ENCODE measurements around the gene GALNTL6. TPM values are rescaled to one million over a fixed set of nuclear protein-coding genes. Genes with fewer than 3 reads are reported as not detected.

Gene GALNTL6
- total RNA-seq, 2 experiments from 2014 or later: not detected

DNA sequence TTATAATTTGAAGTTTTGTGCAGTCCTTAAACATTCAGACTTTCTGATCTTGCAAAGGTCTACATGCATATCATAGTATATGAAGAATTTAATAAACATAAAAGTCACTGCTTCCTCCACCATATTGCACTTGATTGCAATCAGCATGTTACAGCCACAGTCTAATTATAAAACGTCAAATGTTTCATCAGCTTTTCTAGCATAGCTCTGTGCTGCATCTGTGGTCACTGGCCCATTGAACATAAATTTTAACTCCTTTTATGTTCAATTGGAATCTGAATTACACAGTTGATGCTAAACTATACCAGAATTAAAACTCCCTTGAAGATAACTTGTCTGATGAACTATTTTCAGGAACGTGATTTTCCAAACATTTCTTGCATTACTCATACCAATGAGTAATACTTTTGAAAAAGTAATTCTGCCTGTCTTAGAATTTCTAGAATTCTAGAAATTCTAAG, 329.1 kb downstream of the GALNTL6 start:
- Mint-ChIP-seq H3K36me3 (ENCODE audit: low read depth) (no peaks in the 10 kb centered on the region), H3K27me3 (ENCODE audit: low read depth) (no peaks in the 10 kb centered on the region), H3K4me3 (no peak overlapping the region), H3K9me3 (ENCODE audit: insufficient read depth) (no peaks in the 10 kb centered on the region), H3K27ac (no peak overlapping the region), H3K4me1 (ENCODE audit: low read depth) (no peaks in the 10 kb centered on the region)
- DNase-seq (no peak), ATAC-seq (no peak)
- CTCF ChIA-PET: no interaction called here
- POLR2A ChIA-PET: no interaction called here

DNA sequence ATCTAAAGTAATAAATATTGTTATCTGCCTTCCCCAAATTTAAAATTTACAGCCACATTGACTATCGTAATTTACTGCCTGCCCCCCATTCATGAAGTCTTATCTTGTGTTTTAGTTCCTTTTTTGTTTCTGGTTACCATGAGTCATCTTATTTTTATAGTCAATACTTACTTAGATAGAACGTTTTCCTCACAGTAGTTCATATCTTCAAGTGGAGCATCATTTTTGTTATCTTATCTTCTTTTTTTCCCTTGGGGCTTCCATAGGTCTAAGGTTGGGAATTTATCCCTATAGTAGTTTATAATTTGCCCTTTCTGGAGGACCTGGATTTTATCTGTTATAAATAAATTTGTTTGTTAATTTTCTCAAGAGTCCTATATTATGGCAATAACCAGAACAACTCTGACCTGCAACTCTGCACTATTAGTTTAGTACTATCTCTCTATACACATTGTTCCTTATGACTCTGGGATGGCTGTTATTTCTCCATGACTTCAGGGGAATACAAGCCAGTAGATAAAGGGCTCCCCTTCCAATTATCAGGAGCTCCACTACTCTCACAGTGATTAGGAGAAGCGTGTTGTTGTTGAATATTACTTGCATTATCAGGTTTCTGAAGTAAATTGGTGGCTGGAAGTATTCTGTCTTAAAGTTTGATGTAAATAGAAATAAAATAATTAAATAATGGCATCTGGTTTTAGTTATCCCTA, 330.6 kb downstream of the GALNTL6 start:
- Mint-ChIP-seq H3K4me1 (ENCODE audit: low read depth) (no peaks in the 10 kb centered on the region), H3K27ac (no peak overlapping the region), H3K9me3 (ENCODE audit: insufficient read depth) (no peaks in the 10 kb centered on the region), H3K36me3 (ENCODE audit: low read depth) (no peaks in the 10 kb centered on the region), H3K27me3 (ENCODE audit: low read depth) (no peaks in the 10 kb centered on the region), H3K4me3 (no peak overlapping the region)
- ChIA-PET POLR2A (no interaction called here), CTCF (no interaction called here)
- ATAC-seq: no peak
- no peak for DNase-seq

DNA sequence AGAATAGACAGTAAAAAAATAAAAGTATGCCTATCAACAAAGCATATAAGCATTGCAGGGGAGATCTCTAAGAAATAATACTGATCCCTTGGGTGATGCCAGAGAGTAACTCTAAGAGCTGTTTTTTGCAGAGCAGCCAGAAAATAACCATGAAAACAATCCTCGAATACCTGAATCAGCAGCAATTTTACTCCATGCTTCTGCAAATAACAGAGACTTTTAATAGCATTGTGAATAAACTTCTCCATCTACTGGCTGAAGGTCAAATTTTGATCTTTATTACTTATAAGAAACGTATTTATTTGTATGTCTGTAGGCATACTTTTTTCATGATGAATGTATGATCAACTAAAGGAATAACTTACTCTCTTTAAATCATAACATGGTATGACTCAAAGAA, 334.5 kb downstream of the GALNTL6 start:
- DNase-seq (no peak), ATAC-seq (no peak)
- Mint-ChIP-seq H3K36me3 (ENCODE audit: low read depth) (no peaks in the 10 kb centered on the region), H3K27ac (no peak overlapping the region), H3K27me3 (ENCODE audit: low read depth) (no peaks in the 10 kb centered on the region), H3K9me3 (ENCODE audit: insufficient read depth) (no peaks in the 10 kb centered on the region), H3K4me1 (ENCODE audit: low read depth) (no peaks in the 10 kb centered on the region), H3K4me3 (no peak overlapping the region)
- POLR2A ChIA-PET: no interaction called here
- CTCF ChIA-PET: no interaction called here

DNA sequence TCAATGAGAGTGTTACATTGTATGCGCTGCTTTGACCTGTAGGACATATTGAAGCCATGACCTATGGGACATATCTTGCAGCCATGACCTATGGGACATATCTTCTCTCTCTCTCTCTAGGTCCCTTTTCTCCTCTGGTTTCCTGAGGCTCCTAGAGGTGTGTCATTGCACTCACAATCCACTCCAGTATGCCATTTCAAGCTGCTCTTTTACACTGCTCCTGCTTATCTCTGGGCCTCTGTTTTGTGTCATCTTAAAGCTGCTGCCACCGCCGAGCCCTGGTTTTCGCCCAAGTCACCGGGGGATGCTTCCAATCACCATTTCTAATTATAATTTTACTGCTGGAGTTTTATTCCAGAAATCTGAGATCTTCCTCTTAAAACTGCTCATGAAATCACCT, 336.1 kb downstream of the GALNTL6 start:
- ATAC-seq (no peak), DNase-seq (no peak)
- ChIA-PET CTCF (no interaction called here), POLR2A (no interaction called here)
- H3K36me3 Mint-ChIP-seq (ENCODE audit: low read depth): no peaks in the 10 kb centered on the region
- H3K4me3 Mint-ChIP-seq: no peak overlapping the region
- no peaks in the 10 kb centered on the region for H3K27me3 Mint-ChIP-seq (ENCODE audit: low read depth)
- no peaks in the 10 kb centered on the region for H3K4me1 Mint-ChIP-seq (ENCODE audit: low read depth)
- no peaks in the 10 kb centered on the region for H3K9me3 Mint-ChIP-seq (ENCODE audit: insufficient read depth)
- no peak overlapping the region for H3K27ac Mint-ChIP-seq

DNA sequence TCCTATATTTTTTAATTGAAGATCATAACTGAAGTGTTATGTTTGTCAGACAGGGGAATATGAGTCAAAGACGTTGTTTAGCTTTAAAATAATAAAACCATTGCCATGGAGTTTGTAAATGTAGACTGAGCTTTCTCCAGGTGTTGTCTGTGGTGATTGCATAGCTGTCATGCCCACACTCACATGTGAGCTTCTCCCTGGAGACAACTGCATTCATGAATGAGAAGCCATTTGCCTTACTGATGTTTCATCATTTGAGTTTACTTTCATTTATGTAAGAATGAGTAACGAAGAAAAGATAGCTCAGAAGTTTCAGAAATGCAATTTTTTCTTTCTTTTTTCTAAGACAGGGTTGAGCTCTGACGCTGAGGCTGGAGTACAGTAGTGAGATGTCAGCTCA, 339.1 kb downstream of the GALNTL6 start:
- no peak overlapping the region for H3K27ac Mint-ChIP-seq
- H3K4me3 Mint-ChIP-seq: no peak overlapping the region
- ChIA-PET CTCF (no interaction called here), POLR2A (no interaction called here)
- ATAC-seq (no peak), DNase-seq (no peak)
- no peaks in the 10 kb centered on the region for H3K4me1 Mint-ChIP-seq (ENCODE audit: low read depth)
- no peaks in the 10 kb centered on the region for H3K36me3 Mint-ChIP-seq (ENCODE audit: low read depth)
- no peaks in the 10 kb centered on the region for H3K27me3 Mint-ChIP-seq (ENCODE audit: low read depth)
- H3K9me3 Mint-ChIP-seq (ENCODE audit: insufficient read depth): no peaks in the 10 kb centered on the region

DNA sequence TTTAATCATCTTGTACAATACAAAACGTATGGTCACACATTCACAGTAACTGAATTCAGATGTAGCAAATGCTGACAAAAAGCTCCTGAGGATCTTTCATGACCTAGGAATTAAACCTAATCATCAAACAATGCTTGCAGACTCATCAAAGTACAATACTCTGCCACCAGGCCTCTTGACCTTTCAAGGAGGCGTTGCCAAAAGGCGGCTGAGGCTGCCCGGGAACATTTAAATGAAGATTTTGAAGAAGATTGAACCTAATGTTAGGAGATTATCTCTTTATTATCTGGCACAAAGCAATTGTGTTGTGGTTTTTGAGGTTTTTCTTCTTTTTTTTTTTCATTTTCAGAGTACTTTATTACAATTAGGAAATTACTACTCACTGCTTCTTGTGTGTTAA, 340.5 kb downstream of the GALNTL6 start:
- no peaks in the 10 kb centered on the region for H3K9me3 Mint-ChIP-seq (ENCODE audit: insufficient read depth)
- CTCF ChIA-PET: no interaction called here
- H3K4me1 Mint-ChIP-seq (ENCODE audit: low read depth): no peaks in the 10 kb centered on the region
- H3K27ac Mint-ChIP-seq: no peak overlapping the region
- no peak for DNase-seq
- no peak overlapping the region for H3K4me3 Mint-ChIP-seq
- POLR2A ChIA-PET: no interaction called here
- H3K36me3 Mint-ChIP-seq (ENCODE audit: low read depth): no peaks in the 10 kb centered on the region
- no peak for ATAC-seq
- H3K27me3 Mint-ChIP-seq (ENCODE audit: low read depth): no peaks in the 10 kb centered on the region

DNA sequence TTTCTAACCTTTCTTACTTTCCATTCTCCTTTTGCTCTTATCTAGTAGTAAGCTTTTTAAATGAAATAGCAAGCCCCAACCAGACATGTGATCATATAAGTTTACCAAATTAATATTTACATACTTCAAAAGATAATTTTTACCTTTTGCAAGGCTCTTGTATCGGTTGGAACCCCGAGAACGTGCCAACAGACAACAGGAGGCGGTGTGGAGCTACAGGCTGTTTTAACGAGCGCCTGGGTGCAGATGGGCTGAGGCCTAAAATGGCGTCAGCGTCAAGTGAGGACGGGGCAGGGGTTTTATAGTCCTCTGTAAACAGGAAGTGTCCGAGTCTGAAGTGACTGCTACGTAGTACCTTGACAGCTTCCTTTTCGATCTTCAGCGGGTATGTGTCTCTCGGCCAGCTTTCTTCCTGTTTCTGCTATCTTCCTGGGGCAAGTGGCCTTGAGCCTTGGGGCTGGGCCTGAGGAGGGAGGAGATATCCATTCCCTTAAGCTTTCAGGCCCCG, 342.7 kb downstream of the GALNTL6 start:
- Mint-ChIP-seq H3K9me3 (ENCODE audit: insufficient read depth) (no peaks in the 10 kb centered on the region), H3K27me3 (ENCODE audit: low read depth) (no peaks in the 10 kb centered on the region), H3K27ac (no peak overlapping the region), H3K36me3 (ENCODE audit: low read depth) (no peaks in the 10 kb centered on the region), H3K4me1 (ENCODE audit: low read depth) (no peaks in the 10 kb centered on the region), H3K4me3 (no peak overlapping the region)
- no peak for DNase-seq
- ChIA-PET CTCF (no interaction called here), POLR2A (no interaction called here)
- ATAC-seq: no peak

DNA sequence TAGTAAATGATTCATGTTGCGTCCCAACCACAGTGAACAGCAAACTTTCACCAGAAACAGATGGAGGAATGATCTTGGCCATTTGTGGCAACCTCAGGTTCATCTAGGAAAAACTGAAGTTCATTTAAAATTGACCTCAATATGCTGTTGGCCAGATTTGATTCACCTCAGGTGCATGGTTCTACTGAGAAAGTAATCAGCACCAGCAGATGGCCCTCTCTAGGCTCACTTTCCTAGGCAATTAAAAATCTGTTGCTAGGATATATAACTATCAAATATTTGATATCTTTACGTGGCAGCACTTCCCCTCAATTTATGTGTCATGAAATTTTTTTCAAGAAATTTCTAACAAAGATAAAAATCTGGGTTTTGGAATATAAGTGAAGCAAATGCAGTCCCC, 344.7 kb downstream of the GALNTL6 start:
- POLR2A ChIA-PET: no interaction called here
- Mint-ChIP-seq H3K36me3 (ENCODE audit: low read depth) (no peaks in the 10 kb centered on the region), H3K9me3 (ENCODE audit: insufficient read depth) (no peaks in the 10 kb centered on the region), H3K4me1 (ENCODE audit: low read depth) (no peaks in the 10 kb centered on the region), H3K27me3 (ENCODE audit: low read depth) (no peaks in the 10 kb centered on the region), H3K27ac (no peak overlapping the region), H3K4me3 (no peak overlapping the region)
- DNase-seq (no peak), ATAC-seq (no peak)
- CTCF ChIA-PET: no interaction called here

DNA sequence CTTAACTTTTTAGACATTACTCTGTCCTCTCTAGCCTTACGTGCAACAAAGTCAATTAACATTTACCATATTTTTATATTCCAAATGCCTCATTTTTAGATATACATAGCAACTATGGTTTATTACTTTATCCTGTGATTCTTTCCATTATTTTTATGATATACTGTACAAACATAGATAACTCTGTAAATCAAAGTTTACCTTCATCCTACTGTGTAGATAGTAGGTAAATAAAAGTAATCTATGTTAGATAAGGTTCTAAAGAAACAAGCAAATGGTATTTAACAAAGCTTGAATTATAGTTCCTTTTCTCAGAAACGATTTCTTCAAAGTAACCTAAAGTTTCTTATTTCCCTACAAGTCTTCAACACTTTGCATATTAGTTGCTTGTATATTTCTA, 350.0 kb downstream of the GALNTL6 start:
- Mint-ChIP-seq H3K27me3 (ENCODE audit: low read depth) (no peaks in the 10 kb centered on the region), H3K4me3 (no peak overlapping the region), H3K27ac (no peak overlapping the region), H3K36me3 (ENCODE audit: low read depth) (no peaks in the 10 kb centered on the region), H3K9me3 (ENCODE audit: insufficient read depth) (peaks cover 4% of the 10 kb centered on the region), H3K4me1 (ENCODE audit: low read depth) (no peaks in the 10 kb centered on the region)
- ChIA-PET POLR2A (no interaction called here), CTCF (no interaction called here)
- DNase-seq: no peak
- ATAC-seq: no peak

DNA sequence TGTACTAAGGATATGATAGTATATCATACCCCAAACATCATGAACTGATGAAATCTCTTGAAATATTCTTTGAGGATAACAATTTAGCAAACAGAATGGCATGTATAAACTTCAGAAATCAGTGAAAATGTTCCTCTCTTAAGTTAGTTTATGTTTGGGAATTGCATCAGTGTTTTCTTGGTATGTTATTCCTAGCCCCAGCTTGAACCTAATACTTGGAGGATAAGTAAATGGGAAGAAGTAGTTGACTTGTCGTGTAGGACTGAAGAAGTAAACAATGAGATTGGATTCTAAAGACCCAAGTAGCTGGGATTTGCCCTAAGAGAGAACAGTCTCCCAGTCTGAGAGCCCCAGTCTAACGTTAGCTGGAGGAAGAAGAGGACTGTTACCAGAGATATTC, 355.7 kb downstream of the GALNTL6 start:
- Mint-ChIP-seq H3K4me3 (no peak overlapping the region), H3K4me1 (ENCODE audit: low read depth) (no peaks in the 10 kb centered on the region), H3K9me3 (ENCODE audit: insufficient read depth) (peaks cover 7% of the 10 kb centered on the region), H3K27me3 (ENCODE audit: low read depth) (no peaks in the 10 kb centered on the region), H3K27ac (no peak overlapping the region), H3K36me3 (ENCODE audit: low read depth) (no peaks in the 10 kb centered on the region)
- DNase-seq: no peak
- CTCF ChIA-PET: no interaction called here
- POLR2A ChIA-PET: no interaction called here
- ATAC-seq: no peak

DNA sequence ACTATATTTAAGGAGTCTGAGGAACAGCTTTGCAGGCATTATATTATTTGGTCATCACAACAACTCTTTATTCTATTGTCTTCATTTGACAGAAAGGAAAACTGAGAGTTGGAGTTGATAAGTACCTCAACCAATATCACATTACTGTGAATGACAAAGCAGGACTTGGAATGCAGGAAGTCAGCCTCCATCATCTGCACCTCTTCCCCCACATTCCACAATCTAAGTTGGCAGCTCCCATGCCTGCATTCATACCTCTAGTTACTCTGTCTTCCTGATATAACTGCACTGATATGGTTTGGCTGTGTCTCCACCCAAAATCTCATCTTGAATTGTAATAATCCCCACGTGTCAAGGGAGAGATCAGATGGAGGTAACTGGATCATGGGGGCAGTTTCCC, 356.7 kb downstream of the GALNTL6 start:
- ATAC-seq (no peak), DNase-seq (no peak)
- ChIA-PET POLR2A (no interaction called here), CTCF (no interaction called here)
- H3K4me3 Mint-ChIP-seq: no peak overlapping the region
- H3K9me3 Mint-ChIP-seq (ENCODE audit: insufficient read depth): peaks cover 7% of the 10 kb centered on the region
- H3K27me3 Mint-ChIP-seq (ENCODE audit: low read depth): no peaks in the 10 kb centered on the region
- H3K4me1 Mint-ChIP-seq (ENCODE audit: low read depth): no peaks in the 10 kb centered on the region
- H3K36me3 Mint-ChIP-seq (ENCODE audit: low read depth): no peaks in the 10 kb centered on the region
- no peak overlapping the region for H3K27ac Mint-ChIP-seq

DNA sequence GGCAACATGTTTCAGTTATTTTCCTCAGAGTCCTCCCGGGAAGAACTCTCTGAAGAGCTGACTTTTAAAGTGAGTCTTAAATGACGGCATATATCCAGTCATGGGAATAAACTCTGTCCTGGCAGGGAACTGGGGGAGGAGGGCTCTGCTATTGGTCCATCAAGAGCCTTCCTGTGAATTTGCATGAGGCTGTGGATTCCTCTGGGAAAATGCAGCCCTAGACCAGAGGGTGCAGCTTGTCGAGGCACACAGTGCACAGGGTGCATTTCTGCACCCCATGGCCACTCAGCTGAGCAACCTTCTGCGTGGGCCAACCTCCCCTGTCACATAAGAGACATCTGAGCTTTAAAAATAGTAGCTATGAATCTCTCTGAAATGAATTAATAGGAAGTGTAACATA, 360.0 kb downstream of the GALNTL6 start:
- Mint-ChIP-seq H3K27ac (no peak overlapping the region), H3K9me3 (ENCODE audit: insufficient read depth) (peaks cover 4% of the 10 kb centered on the region), H3K36me3 (ENCODE audit: low read depth) (no peaks in the 10 kb centered on the region), H3K4me3 (no peak overlapping the region), H3K4me1 (ENCODE audit: low read depth) (no peaks in the 10 kb centered on the region), H3K27me3 (ENCODE audit: low read depth) (no peaks in the 10 kb centered on the region)
- no peak for DNase-seq
- CTCF ChIA-PET: no interaction called here
- POLR2A ChIA-PET: no interaction called here
- ATAC-seq: no peak

DNA sequence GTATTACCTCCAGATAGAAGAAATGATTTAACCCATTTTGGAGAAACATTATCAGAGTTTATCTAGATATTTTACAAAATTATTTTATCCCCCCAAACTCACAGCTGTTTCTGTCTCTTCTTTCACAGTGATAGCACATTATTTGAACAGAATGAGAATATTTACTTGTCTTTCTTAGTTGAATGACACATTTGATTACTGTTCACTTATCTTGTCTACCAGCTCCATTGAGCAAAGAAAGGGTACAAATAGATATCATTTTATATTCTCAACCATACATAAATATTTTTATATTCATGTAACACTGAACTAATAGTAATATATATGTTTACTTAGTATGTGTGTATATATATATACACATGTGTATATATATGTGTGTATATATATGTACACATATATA, 364.2 kb downstream of the GALNTL6 start:
- H3K27ac Mint-ChIP-seq: no peak overlapping the region
- no peak overlapping the region for H3K4me3 Mint-ChIP-seq
- DNase-seq (no peak), ATAC-seq (no peak)
- no peaks in the 10 kb centered on the region for H3K27me3 Mint-ChIP-seq (ENCODE audit: low read depth)
- CTCF ChIA-PET: no interaction called here
- H3K36me3 Mint-ChIP-seq (ENCODE audit: low read depth): no peaks in the 10 kb centered on the region
- POLR2A ChIA-PET: no interaction called here
- H3K4me1 Mint-ChIP-seq (ENCODE audit: low read depth): no peaks in the 10 kb centered on the region
- peaks cover 4% of the 10 kb centered on the region for H3K9me3 Mint-ChIP-seq (ENCODE audit: insufficient read depth)

Data from activated CD8-positive, alpha-beta T cell treated with anti-CD3 and anti-CD28 coated beads, Interleukin-2, amount 10 ng/mL, durations not matched to agents 7 days and 5 days (primary cell).